HG03520 (cell line): ENCODE data around the gene ICE1.
"Not testable (repeated sequence)": the region's sequence is repeated elsewhere in the genome, so short reads cannot be mapped to it uniquely, and the experiment has no call there.

Experiments used
- ATAC-seq: cut with Tn5 transposase; IDR thresholded peaks from one replicate; pipeline ENCODE4 v1.9.1; 2021; ENCODE audit warnings: mild to moderate bottlenecking, moderate library complexity; ENCODE audit not compliant: unreplicated experiment

The ICE1 gene

DNA sequence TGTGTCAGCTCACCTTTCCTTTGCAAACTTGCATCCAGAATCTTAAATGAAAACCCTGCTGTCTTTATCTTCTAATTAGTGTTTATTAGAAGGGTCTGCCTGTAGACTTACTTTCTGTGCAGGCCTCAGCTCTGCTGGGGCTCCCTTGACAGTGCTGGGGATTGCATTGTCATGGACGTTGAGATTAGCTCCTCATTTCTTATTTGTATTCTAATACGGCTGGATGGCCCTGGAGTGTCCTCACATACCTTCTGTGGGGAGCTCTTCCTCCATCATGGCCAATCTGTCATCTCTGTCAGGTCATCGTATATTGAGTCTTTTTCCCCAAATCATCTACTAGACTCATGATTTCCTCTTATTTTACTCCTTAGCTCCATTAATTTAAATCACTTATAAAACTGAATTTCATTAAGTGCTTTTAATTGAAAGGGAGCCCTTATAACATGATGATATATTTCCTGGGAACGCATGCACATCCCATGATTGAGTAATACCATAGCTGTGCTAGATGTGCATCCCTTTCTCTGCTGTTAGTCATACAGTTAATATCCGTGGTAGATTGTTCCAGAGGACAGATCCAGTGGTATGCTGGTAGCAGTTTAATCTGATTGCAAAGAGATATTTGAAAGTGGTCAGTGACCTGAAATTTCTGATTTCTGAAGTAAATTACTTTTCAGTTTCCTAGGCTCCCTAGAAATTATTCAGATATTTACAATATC, 61.6 kb downstream of the ICE1 start:
- ATAC-seq, result no peak

- no peak for ATAC-seq
Observed at GRCh38 chr5:5486122-5486521, 63.6 kb downstream of the ICE1 start.

DNA sequence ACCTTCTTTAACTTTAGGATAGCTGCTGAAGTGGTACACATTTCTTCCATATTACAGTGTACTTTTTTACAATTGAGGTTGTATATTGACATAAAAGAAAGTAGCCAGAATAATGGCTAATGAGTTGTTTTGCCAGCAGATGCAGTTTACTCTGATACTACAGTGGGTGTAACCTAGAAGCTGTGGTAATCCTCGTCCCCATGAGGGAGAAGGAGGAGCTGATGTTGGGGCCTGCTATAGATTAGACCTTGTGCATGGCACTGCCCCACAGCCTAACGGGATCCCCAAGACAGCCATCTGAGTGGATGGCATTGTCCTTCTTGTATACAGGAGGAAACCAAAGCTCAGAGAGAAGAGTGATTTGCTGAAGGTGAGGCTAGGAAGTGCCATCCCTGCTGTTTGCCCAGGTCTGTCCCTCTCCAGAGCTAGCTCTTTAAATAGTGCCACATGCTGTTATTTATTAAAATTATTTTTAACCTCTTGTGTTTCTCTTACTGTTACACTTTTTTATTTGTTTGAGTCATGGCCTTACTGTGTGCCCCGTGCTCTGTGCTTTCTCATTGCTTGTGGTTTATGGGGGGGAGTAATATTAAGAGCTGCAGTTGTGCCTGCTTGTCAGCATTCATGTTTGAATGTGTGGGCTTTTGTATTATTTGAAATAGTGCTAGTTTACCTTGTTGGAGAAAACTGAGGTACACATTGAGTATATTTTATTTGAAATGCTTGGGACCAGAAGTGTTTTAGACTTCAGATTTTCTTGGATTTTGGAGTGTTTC, 65.3 kb downstream of the ICE1 start:
- ATAC-seq, result no peak

DNA sequence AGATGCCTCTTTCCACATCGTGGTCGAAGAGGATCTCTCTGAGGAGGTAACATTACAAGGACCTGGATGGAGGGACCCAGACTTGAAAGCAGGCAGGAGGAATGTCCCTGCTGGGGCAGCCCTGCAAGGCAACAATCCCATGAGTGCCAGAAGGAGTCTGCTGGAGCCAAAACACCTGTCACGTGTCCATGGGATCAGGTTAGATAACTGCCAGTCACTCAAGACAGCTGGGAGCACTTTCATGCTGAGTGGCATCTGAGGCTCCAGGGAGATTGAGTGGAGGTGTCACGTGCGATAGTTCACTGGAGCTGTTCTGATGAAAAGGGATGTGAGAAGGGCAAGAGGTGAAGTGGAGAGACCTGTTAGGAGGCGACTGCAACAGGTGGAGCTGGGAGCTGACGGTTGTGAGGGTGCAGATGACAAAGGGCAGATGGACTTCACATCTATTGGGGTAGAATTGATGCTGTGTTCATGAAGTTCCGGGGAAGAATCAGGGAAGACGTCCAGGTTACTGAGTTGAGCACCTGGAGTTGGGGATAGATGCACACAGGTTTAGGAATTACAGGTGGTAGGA, 68.4 kb downstream of the ICE1 start:
- ATAC-seq, result no peak

DNA sequence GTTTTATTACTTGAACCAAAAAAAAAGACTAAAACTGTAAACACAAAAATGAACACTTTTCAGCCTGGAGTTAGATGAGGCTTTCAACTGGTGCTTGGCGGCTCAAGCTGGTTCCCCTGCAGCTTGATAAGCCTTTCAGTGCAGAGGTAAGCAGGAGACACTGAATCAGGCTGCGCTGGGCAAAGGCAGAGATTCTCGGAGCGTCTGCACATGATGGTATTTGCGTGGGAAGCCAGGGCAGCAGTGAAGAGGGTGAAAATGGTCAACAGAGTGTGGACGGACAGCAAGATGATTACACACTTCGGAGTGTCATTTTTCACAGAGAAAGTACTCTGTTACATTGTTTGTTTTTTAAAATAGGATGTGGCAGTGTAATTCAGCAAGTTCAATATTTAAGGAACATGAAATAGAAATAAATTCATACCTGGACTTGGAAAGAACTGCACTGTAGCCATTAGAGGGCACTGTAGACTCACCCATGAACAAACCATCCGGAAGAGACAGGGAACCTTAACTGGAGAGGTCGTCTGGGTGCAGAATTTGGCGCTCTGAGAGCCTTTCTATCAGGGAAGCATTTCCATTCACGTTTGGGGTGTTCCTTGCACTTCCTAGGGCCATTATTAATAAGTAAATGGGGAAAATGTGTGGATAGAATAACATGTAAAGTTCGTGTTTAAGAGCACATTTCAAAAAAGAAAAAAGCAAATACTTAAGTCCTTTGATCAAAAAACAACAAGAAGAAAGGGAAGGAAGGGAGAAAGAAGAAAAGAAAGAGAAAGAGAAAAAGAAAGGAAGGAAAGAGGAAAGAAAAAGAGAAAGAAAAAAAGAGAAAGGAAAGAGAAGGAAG, 69.8 kb downstream of the ICE1 start:
- ATAC-seq, result no peak

- not testable (repeated sequence) for ATAC-seq
Observed at GRCh38 chr5:5492934-5493271, 70.4 kb downstream of the ICE1 start.

DNA sequence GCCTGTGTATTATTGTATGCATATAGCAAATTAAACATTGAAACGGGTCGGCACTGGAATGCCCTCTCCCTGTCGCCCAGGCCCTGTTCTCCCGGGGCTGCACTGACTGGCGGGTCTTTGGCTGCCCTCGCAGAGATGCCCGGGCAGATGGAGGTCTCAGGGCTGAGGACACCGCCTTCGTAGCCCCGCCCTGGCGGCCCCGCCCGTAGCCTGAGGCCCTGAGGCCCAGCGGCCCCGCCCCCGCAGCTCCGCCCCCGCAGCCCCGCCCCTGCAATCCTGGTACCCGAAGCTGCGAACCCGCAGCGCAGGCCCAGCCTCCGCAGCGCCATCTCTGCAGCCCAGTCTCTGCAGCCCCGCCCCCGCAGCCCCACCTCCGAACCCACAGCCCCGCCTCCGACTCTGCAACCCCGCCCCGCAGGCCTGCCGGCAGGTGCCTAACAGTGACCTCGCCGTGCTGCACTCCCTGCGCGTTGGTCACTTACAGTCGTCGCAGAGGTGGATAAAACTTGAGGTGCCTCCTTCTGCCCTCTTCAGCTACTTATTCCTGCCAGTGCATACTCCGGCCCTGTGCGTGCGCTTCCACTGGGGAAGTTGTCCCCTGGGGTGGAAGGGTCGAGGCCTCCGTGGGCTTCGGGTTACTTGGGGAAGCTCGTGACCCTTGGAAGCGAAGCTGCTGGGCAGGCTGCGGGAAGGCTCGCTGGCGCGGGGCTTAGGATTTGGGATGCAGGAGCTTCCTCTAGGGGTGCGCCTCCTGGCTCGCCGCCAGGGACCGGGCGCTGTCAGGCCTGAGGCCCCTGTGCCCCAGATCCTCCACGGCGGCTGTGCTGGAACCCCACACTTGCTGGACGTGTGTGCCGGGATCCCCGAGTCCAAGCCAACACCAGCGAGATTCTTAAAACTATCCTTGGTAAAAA, 72.3 kb downstream of the ICE1 start:
- ATAC-seq, result peak; percentile 71

DNA sequence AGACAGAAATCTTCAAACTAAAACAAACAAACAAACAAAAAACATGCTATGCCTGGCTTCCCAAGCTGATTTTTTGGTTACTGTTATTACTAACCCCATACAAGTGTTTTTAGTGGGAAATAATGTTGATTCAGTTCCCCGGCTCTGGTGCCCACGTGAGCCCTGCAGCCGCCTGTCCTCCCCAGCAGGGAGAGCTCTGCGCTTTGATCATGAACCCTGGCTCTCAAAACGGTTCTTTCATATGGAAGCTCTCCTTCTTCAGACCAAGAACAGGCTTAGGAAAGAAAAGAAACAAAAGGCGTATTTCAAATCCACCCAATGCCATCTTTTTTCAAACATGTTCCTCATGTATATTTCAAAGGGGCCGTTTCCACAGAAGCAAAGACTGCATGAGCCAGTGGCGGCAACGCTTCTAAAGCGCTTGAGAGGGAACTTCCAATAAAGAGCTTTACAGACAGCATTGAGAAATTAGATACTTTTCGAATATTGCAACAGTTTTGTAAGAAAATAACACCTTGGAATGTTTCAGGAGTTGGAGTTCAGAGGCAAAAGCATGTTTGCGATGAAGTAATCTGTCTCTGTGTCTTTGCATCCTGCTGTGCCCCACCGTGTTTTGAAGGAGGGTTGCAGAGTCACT, 74.8 kb downstream of the ICE1 start:
- peak; percentile 46 for ATAC-seq

- no peak for ATAC-seq
Observed at GRCh38 chr5:5499442-5499841, 77.0 kb downstream of the ICE1 start.

GRCh38 chr5:5504325-5504724, 81.8 kb downstream of the ICE1 start:
- no peak for ATAC-seq

- ATAC-seq, result no peak
Observed at GRCh38 chr5:5505815-5506214, 83.3 kb downstream of the ICE1 start.

GRCh38 chr5:5508391-5508790, 85.9 kb downstream of the ICE1 start:
- no peak for ATAC-seq

DNA sequence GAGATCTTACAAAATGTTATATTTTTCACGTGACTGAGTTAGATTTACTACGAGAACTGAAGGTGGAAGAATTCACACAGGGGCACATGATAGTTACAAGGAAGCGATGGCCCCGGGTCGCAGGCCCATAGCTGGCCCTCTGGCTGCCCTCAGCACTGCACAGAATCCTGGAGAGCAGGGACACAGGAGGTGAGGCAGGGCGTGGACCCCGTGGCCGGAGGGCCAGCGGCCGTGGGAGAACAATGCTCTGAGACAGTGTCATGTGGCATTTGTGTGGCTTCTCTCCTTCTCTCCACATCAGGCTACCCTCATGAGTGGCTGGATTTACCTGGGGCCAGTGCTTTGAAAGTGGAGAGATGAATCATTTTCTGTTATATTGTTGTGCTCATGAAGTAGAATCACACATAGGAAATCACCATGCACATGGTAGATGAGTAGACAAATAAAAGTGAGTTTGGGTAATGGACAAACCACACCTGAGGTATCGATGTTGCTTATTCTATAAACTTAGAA, 89.5 kb downstream of the ICE1 start:
- ATAC-seq, result no peak

- ATAC-seq, result no peak
Observed at GRCh38 chr5:5512543-5512942, 90.1 kb downstream of the ICE1 start.

GRCh38 chr5:5520622-5521021, 98.1 kb downstream of the ICE1 start:
- ATAC-seq, result not testable (repeated sequence)

- no peak for ATAC-seq
Observed at GRCh38 chr5:5521029-5521428, 98.6 kb downstream of the ICE1 start.

- ATAC-seq, result no peak
Observed at GRCh38 chr5:5521478-5521877, 99.0 kb downstream of the ICE1 start.

- ATAC-seq, result no peak
Observed at GRCh38 chr5:5522336-5522735, 99.9 kb downstream of the ICE1 start.

GRCh38 chr5:5523066-5523505, 100.6 kb downstream of the ICE1 start:
- ATAC-seq, result peak; percentile 92
